GM13977 (cell line): ENCODE results near the gene KCNK3.

Experiments used
- DNase-seq: peaks from one replicate; pipeline ENCODE4 v3.0.0; 2012; ENCODE audit warnings: low spot score
- in situ Hi-C: fragments of 300-500 bp; cut with MboI; formaldehyde crosslinking; loops from one replicate; pipeline ENCODE4 v1.12.0; 2022; ENCODE audit warnings: low sequenced_read_pairs, low pct_unique_long_range_greater_than_20kb, mixed read lengths, inconsistent platforms; ENCODE audit not compliant: unreplicated experiment
- TF ChIP-seq, protein P1 (sequence below): IDR thresholded peaks from 2 replicates; pipeline ENCODE4 v1.5.1; 2012; ENCODE audit warnings: mild to moderate bottlenecking, control low read depth; ENCODE audit not compliant: insufficient read depth; ENCODE audit errors: extremely low read depth, missing control alignments

The KCNK3 gene

DNA sequence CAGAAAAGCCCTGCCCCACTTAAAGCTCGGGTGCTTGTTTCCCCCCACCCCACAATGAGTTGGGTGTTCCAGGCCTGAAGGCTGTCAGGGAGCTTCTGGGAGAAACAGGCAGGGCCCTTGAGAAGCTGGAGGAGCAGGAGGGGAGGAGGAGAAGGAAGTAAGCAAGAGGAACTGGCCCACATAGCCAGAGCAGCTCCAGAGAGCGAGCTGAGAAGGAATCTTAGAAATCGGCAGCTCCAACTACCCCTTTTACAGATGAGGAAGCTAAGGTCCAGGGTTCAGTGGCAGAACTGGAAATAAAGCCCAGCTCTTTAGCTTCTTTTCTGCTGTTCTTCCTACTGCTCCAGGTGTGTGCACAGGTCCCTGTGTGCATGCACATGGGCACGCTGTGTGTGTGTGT, 12.7 kb upstream of the KCNK3 start:
- TF ChIP-seq, protein P1, sequence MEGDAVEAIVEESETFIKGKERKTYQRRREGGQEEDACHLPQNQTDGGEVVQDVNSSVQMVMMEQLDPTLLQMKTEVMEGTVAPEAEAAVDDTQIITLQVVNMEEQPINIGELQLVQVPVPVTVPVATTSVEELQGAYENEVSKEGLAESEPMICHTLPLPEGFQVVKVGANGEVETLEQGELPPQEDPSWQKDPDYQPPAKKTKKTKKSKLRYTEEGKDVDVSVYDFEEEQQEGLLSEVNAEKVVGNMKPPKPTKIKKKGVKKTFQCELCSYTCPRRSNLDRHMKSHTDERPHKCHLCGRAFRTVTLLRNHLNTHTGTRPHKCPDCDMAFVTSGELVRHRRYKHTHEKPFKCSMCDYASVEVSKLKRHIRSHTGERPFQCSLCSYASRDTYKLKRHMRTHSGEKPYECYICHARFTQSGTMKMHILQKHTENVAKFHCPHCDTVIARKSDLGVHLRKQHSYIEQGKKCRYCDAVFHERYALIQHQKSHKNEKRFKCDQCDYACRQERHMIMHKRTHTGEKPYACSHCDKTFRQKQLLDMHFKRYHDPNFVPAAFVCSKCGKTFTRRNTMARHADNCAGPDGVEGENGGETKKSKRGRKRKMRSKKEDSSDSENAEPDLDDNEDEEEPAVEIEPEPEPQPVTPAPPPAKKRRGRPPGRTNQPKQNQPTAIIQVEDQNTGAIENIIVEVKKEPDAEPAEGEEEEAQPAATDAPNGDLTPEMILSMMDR, result no peak

DNA sequence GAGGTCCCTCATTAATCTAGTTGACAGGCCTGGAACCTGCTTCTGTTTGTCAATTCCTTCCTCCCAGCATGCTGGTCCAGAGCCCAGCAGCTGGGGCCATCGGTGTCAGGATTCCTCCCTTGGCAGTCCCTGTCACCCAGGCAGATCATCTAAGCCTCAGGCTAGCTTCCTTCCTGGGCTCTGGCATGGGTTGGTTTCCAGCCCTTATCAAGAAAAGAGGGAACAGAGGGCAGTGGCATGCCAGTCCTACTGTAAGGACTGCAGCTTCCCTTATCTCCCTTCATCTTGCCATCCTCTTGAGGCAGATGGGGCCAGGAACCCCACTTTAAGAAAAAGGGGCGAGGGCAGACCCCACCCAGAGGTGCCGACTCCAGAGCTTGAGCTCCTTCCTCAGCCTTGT, 10.9 kb upstream of the KCNK3 start:
- in situ Hi-C loops, result no loop called here
- TF ChIP-seq, protein P1, result no peak
- no peak for DNase-seq

More for the DNA sequence above, 12.7 kb upstream of the KCNK3 start:
- in situ Hi-C loops, result no loop called here
- DNase-seq, result no peak

DNA sequence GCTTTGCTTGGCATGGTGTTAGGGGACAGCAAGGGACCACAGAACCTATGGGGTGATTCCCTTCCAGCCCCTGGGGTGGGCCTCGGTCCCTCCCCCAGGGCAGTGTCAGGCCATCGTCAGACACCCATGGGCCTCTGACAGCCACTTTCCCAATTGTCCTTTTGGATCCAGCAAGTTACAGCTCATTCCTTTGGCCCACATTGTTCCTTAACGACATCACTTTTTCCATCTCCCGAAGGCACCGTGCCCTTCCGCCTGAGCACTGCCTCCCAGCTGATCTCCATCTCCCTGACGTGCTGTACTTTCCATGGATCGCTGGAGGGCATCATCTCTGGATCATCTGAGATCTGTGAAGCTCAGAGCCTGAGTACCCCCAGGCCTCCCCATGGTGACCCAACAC, 10.4 kb upstream of the KCNK3 start:
- no peak for DNase-seq
- TF ChIP-seq, protein P1, result no peak
- in situ Hi-C loops, result no loop called here

DNA sequence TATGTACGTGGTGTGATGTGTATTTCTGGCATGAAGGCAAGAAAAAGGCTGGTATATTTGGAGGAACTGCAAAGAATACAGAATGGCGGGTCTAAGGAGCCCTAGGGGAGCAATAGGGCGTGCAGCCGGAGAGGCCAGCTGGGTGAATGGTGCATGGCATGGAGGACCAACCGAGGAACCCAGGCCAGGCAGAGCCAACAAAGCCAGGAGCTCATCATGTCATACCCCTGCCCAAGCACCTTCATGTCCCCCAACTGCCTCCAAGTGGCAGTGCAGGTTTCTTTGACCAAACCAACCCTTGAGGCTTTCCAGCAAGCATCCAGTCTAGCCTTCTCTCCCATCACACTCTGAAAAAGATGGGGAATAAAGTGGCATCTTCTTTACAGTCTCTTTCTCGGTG, 8.9 kb upstream of the KCNK3 start:
- TF ChIP-seq, protein P1, result no peak
- no peak for DNase-seq
- in situ Hi-C loops, result no loop called here

- in situ Hi-C loops, result no loop called here
- no peak for DNase-seq
- TF ChIP-seq, protein P1, result no peak
Observed at GRCh38 chr2:26685341-26685740, 7.2 kb upstream of the KCNK3 start.

DNA sequence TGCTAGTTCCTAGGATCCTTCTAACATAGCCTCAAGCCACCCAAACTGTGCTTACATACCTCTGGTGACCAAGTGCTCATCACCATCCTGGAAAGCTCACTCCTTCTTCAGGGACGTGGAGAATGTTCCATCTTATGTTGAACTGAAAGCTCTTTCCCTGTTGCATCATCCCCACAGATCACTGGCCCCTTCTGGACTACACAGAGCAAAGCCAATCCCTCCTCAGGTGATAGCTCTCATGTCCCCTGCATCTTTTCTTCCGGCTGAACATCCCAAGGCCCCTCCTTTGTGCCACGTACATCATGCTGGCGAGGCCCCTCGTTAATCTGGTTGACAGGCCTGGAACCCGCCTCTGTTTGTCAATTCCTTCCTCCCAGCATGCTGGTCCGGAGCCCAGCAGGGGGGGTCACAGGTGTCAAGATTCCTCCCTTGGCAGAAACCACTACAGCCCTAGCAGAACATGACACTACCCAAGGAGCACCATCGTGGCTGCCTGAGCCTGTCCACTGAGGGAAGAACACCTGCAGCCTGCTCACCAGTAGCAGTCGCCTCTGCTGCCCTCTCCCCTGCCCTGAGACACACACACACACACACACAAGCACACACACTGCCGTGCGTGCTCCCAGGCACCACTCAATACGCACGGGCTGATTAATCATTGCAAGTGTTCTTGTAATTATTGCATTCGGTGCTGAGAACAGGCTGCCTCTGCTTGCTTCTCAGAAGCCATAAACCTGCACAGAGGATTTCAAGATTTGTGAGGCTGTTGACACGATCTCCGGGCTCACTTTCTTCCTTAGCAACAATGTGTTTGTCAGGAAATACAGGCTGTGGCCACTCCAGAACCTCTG, 6.3 kb upstream of the KCNK3 start:
- no peak for DNase-seq
- TF ChIP-seq, protein P1, result no peak
- in situ Hi-C loops, result no loop called here
